Common myeloid progenitor, CD34-positive (primary cell): Measurements from ENCODE around the gene STX4.

ENCODE experiments used
- CTCF ChIA-PET: fragments of 350-600 bp; sonication (Branson Sonifier 250); formaldehyde crosslinking; loops from one replicate; lab custom pipeline; 2021; ENCODE audit warnings: antibody characterized with exemption; lab: Charles Lee
- POLR2A ChIA-PET: fragments of 350-600 bp; sonication (Branson Sonifier 250); formaldehyde crosslinking; loops from one replicate; lab custom pipeline; 2021; ENCODE audit warnings: antibody characterized with exemption; lab: Charles Lee
- DNase-seq, 3 donors: peaks; one replicate each; pipeline versions ENCODE4 v3.0.0 to v3.0.0-alpha.2; 2013
- H3K27ac ChIP-seq, 2 experiments: 1 replicate in 1 of 2; 2 replicates in 1 of 2; pipeline ENCODE4 v1.7.0; 2013; ENCODE audit warnings: inconsistent platforms in 2 of 2, low read length in 2 of 2, mild to moderate bottlenecking in 2 of 2, low read depth in 1 of 2, moderate library complexity in 1 of 2; ENCODE audit not compliant: severe bottlenecking in 2 of 2, insufficient read depth in 1 of 2, poor library complexity in 1 of 2
- H3K27me3 ChIP-seq, 5 experiments: replicated peaks in 2 of 5; 1 replicate in 3 of 5; 2 replicates in 2 of 5; pipeline versions ENCODE4 v1.6.1 to v1.7.0; 2013; ENCODE audit warnings: low read length in 4 of 5, mild to moderate bottlenecking in 2 of 5, moderate library complexity in 2 of 5, inconsistent platforms in 1 of 5; ENCODE audit not compliant: insufficient read depth in 5 of 5, control insufficient read depth in 4 of 5
- H3K36me3 ChIP-seq, 4 experiments: 1 replicate in 2 of 4; 2 replicates in 2 of 4; pipeline versions ENCODE4 v1.6.1 to v1.7.0; 2013; ENCODE audit warnings: low read length in 3 of 4, control low read depth in 1 of 4, mild to moderate bottlenecking in 1 of 4; ENCODE audit not compliant: control insufficient read depth in 4 of 4, insufficient read depth in 4 of 4
- H3K4me1 ChIP-seq, 4 experiments: 1 replicate in 3 of 4; 2 replicates in 1 of 4; pipeline versions ENCODE4 v1.6.1 to v1.7.1; 2013; ENCODE audit warnings: low read length in 3 of 4, mild to moderate bottlenecking in 3 of 4, control low read depth in 1 of 4, inconsistent platforms in 1 of 4, moderate library complexity in 1 of 4; ENCODE audit not compliant: control insufficient read depth in 4 of 4, insufficient read depth in 4 of 4; ENCODE audit errors: control extremely low read depth in 1 of 4
- H3K4me3 ChIP-seq, 7 experiments: 1 replicate in 4 of 7; 2 replicates in 3 of 7; pipeline versions ENCODE4 v1.5.1 to v1.7.0; 2013; ENCODE audit warnings: mild to moderate bottlenecking in 7 of 7, low read length in 6 of 7, moderate library complexity in 6 of 7, inconsistent platforms in 2 of 7, low read depth in 2 of 7, control low read depth in 1 of 7; ENCODE audit not compliant: insufficient read depth in 4 of 7, control insufficient read depth in 1 of 7; ENCODE audit errors: extremely low read depth in 1 of 7
- H3K9me3 ChIP-seq, 5 experiments: 1 replicate in 4 of 5; 2 replicates in 1 of 5; pipeline versions ENCODE4 v1.6.1 to v1.7.1; 2013; ENCODE audit warnings: low read length in 4 of 5, mild to moderate bottlenecking in 2 of 5, inconsistent platforms in 1 of 5, low read depth in 1 of 5, moderate library complexity in 1 of 5; ENCODE audit not compliant: control insufficient read depth in 4 of 5, insufficient read depth in 2 of 5; ENCODE audit errors: control extremely low read depth in 1 of 5
- WGBS: methylation state at CpG from one replicate; pipeline ENCODE4 v1.1.5; 2013; ENCODE audit not compliant: insufficient coverage; 5-methylcytosine and 5-hydroxymethylcytosine counted together

Gene STX4

DNA sequence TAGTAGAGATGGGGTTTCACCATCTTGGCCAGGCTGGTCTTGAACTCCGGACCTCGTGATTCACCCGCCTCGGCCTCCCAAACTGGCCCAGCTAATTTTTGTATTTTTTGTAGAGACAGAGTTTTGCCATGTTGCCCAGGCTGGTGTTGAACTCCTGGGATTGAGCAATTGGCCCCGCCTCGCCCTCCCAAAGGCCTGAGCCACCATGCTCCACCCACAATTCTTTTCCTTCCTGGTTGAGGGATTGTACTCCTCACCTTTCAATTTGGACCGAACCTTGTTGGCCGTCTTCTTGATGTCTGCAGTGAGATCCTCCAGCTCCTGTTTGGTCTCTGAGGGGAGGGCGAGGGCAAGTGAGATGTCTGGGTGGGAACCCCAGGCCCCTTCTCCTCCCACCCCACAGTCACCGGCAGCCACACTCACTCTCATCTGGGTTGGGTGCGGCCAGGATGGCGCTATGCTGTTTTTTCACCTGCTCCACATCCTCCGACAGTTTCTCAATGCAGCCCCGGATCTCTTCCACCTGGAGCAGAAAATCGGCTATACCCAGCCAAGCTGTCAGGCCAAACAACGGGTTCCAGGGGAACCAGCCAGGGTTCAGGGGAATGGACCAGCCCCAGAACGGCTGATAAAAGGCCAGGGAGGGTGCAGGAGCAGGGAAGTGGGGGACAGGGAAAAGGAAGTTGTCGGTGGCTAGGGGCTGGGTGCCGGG is 32.5 kb upstream of the STX4 start:
- Histone ChIP-seq H3K4me1 (peaks cover 0 to 16% (median 13%) of the 10 kb centered on the region in 4 experiments), H3K27ac (no peak overlapping the region), H3K36me3 (no peaks in the 10 kb centered on the region), H3K9me3 (no peaks in the 10 kb centered on the region), H3K27me3 (peaks cover 0 to 18% (median 0%) of the 10 kb centered on the region in 5 experiments), H3K4me3 (no peak overlapping the region)
- WGBS = 94% methylated on average over 13 of the region's 19 CpGs
- ChIA-PET CTCF (interaction anchor here (7.5 kb wide), 1 partner anchor 17 kb away, joined by 40 read pairs; the partner anchor contains the start of gene HSD3B7), POLR2A (no interaction called here)
- no peak for DNase-seq

- DNase-seq = no peak
- ChIA-PET CTCF (interaction anchor here (1.2 to 7.5 kb wide), 3 partner anchors 9 to 40 kb away, joined by 3 to 40 read pairs (median 4); partner anchors contain the start of gene HSD3B7), POLR2A (interaction anchor here (0.6 kb wide), 1 partner anchor 27 kb away, joined by 5 read pairs; no protein-coding TSS in a partner anchor)
- Histone ChIP-seq H3K4me1 (peaks cover 0 to 10% (median 8%) of the 10 kb centered on the region in 4 experiments), H3K4me3 (no peak overlapping the region), H3K27ac (no peak overlapping the region), H3K27me3 (peaks cover 0 to 18% (median 0%) of the 10 kb centered on the region in 5 experiments), H3K9me3 (no peaks in the 10 kb centered on the region), H3K36me3 (no peaks in the 10 kb centered on the region)
- 91% methylated on average over 15 of the region's 16 CpGs for WGBS
Measured at GRCh38 chr16:31001507-31002249, 31.7 kb upstream of the STX4 start.

DNA sequence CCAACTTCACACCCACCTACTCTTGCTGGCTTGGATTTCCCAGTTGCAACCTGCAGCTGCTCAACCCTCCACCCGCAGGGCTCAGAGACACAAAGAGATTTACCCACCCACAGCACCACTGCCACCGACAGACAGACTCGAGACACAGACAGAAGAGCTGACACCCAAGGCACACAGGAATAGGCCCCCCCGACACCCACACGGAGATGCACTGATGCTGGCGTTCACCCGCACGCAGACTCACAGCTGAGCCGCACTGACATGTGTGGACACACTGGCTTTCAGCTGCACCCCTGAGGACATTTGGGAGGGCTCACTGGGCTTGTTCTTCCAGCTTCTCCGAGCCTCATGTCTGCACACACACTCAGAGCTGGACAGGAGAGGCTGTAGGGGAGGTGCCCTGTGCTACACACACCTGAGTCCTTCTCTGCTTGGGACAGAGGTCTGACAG is 31.1 kb upstream of the STX4 start:
- no peak for DNase-seq
- Histone ChIP-seq H3K4me3 (no peak overlapping the region), H3K4me1 (peaks cover 0 to 5% (median 4%) of the 10 kb centered on the region in 4 experiments), H3K27me3 (peaks cover 0 to 18% (median 0%) of the 10 kb centered on the region in 5 experiments), H3K36me3 (no peaks in the 10 kb centered on the region), H3K27ac (no peak overlapping the region), H3K9me3 (no peaks in the 10 kb centered on the region)
- 98% methylated on average over 7 of the region's 10 CpGs for WGBS
- CTCF ChIA-PET = interaction anchor here (1.2 to 7.5 kb wide), 3 partner anchors 9 to 40 kb away, joined by 3 to 40 read pairs (median 4); partner anchors contain the start of gene HSD3B7
- POLR2A ChIA-PET = interaction anchor here (0.6 kb wide), 2 partner anchors 27 to 283 kb away, joined by 3 to 5 read pairs; no protein-coding TSS in a partner anchor

- Histone ChIP-seq H3K27ac (no peak overlapping the region), H3K36me3 (no peaks in the 10 kb centered on the region), H3K9me3 (no peaks in the 10 kb centered on the region), H3K4me3 (no peak overlapping the region), H3K4me1 (no peaks in the 10 kb centered on the region), H3K27me3 (peaks cover 0 to 15% (median 0%) of the 10 kb centered on the region in 5 experiments)
- ChIA-PET POLR2A (interaction anchor here (0.6 kb wide), 2 partner anchors 140 to 283 kb away, joined by 3 read pairs; no protein-coding TSS in a partner anchor), CTCF (interaction anchor here (1.4 to 7.5 kb wide), 2 partner anchors 10 to 19 kb away, joined by 4 to 40 read pairs; partner anchors contain the start of gene HSD3B7)
- WGBS = 84% methylated on average over 8 of the region's 9 CpGs
- no peak for DNase-seq
Measured at GRCh38 chr16:31002862-31003341, 30.5 kb upstream of the STX4 start.

- H3K27ac ChIP-seq = no peak overlapping the region
- H3K27me3 ChIP-seq = peaks cover 0 to 12% (median 0%) of the 10 kb centered on the region in 5 experiments
- WGBS = 100% methylated on average over 4 of the region's 6 CpGs
- no peaks in the 10 kb centered on the region for H3K9me3 ChIP-seq
- DNase-seq = no peak
- CTCF ChIA-PET = interaction anchor here (1.0 to 7.5 kb wide), 2 partner anchors 18 to 20 kb away, joined by 5 to 40 read pairs; partner anchors contain the start of gene HSD3B7
- no peaks in the 10 kb centered on the region for H3K4me1 ChIP-seq
- no peaks in the 10 kb centered on the region for H3K36me3 ChIP-seq
- H3K4me3 ChIP-seq = no peak overlapping the region
- POLR2A ChIA-PET = no interaction called here
Measured at GRCh38 chr16:31003744-31004143, 29.6 kb upstream of the STX4 start.

DNA sequence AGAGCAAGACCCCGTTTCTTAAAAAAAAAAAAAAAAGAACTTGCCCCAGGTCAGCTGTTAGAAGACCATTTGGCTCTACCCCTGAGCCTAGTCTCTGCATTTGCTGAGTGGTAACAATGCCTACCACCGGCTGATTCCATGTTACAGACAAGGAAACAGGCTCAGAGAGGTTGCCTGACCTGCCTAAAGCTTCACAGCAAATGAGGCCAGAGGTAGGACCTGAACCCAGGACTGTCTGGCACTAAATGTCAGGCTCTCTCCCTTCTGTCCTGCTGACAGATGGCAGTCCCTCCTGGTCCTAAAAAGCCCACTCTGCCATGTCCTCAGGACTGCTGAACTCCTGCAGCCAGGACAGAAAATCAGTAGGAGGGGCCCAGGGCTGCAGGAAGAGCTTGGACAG is 28.7 kb upstream of the STX4 start:
- Histone ChIP-seq H3K36me3 (no peaks in the 10 kb centered on the region), H3K4me1 (no peaks in the 10 kb centered on the region), H3K4me3 (no peak overlapping the region), H3K9me3 (no peaks in the 10 kb centered on the region), H3K27ac (no peak overlapping the region), H3K27me3 (peaks cover 0 to 12% (median 4%) of the 10 kb centered on the region in 5 experiments)
- ChIA-PET POLR2A (no interaction called here), CTCF (interaction anchor here (0.6 to 7.5 kb wide), 4 partner anchors 12 to 239 kb away, joined by 3 to 40 read pairs (median 4); partner anchors contain the start of gene HSD3B7)
- no peak for DNase-seq
- WGBS = 91% methylated on average over 2 of the region's 2 CpGs
